Amniotic stem cell (primary cell): ENCODE measurements around the gene RAD51B.

Experiments
- DNase-seq: peaks from one replicate; lab custom pipeline; 2025; lab: John Stamatoyannopoulos, UW

The RAD51B gene

GRCh38 chr14:68672609-68673285, 853.2 kb downstream of the RAD51B start:
- DNase-seq = no peak

DNA sequence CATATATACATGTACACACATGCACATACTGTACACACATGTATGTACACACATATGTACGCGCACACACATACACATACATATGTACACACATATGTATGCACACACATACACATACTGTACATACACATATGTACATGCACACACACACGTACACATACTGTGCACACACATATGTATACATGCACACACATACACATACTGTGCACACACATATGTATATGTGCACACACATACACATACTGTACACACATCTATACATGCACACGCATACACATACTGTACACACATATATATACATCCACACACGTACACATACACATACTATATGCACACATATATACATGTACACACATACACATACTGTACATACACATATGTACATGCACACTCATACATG, 853.9 kb downstream of the RAD51B start:
- no peak for DNase-seq

DNA sequence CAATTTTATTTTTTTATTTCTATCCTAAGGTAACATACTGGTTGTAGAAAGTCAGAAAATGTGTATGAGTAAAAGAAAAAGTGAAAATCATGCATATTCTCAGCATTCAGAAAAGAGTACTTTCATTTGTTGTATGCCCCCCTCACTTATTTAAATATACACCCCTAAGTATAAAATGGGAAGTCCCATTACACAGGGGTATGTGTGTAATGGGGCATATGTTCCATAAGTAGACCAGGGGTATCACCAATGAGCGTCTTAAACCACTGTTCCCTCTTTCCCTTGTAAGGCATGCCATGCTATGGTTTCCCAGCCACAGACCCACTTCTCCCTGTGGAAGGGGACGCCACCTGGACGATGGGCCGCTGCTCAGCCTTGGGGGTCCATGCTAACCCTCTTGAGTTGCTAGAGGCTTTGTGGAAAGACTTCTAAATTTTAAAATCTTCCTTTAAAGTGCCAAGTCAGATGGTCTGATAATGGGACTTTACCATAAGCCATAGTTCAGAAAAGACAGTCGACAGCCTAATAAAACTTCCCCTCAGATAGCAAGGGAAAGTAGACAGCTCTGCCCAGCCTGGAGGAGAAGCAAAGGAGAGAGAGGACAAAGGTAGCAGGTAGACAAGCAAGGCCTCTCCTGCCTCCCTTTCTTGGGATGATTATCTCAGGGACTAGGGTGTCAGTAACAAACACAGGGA, 855.1 kb downstream of the RAD51B start:
- no peak for DNase-seq

DNA sequence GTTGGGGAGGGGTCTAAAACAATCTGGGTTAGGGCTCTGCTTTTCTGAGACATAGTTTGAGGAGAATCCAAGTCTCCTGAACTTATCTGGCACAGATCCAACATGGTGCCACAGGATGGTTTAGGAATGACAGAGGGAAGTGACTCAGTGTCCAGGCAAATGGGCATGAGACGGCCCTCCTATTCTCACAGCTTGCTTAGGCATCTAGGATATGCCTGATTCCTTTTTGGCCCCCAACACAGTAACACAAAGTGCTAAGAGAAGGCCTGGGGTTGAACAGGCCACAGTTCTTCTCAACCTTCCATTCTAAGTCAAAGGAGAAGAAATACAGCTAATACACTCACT, 855.6 kb downstream of the RAD51B start:
- DNase-seq = no peak

- no peak for DNase-seq
Measured at GRCh38 chr14:68676511-68676943, 856.9 kb downstream of the RAD51B start.

DNA sequence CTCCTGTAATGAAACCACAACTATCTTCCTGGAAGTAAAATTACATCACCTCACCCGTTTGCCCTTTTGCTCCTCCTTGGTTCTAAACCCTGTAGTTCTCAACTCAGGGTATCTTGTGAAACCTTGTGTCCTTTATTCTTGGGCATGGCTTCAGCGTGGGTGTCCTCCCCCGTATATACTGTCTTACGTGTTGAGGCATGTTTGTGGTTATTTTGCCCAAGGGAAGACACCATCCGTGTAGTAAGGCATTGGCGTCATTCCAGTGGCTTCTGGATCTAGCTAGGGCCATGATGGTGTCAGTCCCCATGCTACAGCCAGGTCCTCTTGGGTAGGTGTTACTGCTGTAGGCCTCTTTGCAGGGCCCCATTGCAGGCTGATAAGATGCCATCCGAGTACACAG, 857.9 kb downstream of the RAD51B start:
- no peak for DNase-seq

DNA sequence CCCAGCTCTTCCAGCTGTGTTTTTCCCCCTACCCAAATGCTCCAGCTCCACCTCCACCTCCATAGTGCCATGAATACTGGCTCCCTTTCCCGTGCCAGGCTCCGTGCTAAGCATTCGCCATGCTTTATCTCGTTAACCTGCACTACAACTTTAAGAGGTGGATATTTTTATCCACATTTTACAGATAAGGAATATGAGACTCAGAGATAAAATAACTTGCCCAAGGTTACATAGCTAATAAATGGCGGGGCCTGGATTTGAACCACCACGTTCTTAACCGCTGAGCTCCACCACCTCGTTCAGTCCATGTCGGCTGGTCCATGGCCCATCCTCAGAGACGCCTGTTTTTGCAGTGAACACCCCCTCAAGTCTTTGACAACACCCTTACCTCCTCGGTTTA, 858.3 kb downstream of the RAD51B start:
- no peak for DNase-seq

- no peak for DNase-seq
Measured at GRCh38 chr14:68678471-68678870, 858.9 kb downstream of the RAD51B start.

- DNase-seq = no peak
Measured at GRCh38 chr14:68679301-68679700, 859.7 kb downstream of the RAD51B start.

- DNase-seq = no peak
Measured at GRCh38 chr14:68679746-68680467, 860.3 kb downstream of the RAD51B start.

- DNase-seq = no peak
Measured at GRCh38 chr14:68680541-68681051, 861.0 kb downstream of the RAD51B start.

DNA sequence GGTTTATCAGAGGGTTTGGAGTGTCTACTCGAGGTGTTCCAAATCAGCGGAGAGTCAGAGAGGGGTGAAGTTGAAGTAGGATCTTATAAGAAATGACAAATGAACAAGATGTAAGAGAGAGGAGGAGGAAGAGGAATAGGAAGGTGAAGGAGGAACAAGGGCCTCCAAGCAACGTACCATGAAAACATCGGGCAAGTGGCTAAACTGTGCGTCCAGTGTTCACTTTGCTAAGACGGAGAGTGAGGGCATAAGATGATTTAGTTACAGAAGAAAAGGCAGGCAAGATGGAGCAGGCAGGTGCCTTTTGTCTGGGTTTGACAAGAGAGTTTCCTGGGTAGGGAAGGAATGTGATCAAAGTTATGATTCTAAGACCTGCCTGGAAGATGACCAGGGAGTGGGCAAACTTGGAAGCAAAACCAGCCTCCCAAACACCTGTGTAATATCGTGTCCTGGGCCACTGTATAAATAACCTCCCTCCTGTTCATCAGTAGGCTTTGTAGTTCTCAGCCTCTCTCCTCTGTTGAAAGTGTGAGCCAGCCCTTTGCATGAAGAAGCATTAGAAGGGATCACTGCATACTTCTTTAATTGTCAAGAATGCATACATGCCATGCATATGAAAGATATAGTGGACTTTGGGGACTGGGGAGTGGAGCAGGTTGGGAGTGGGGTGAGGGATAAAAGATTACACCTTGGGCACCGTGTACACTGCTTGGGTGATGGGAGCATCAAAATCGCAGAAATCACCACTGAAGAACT, 861.9 kb downstream of the RAD51B start:
- DNase-seq = no peak

GRCh38 chr14:68682166-68683103, 862.9 kb downstream of the RAD51B start:
- DNase-seq = peak; percentile 71

- no peak for DNase-seq
Measured at GRCh38 chr14:68683326-68683725, 863.7 kb downstream of the RAD51B start.

DNA sequence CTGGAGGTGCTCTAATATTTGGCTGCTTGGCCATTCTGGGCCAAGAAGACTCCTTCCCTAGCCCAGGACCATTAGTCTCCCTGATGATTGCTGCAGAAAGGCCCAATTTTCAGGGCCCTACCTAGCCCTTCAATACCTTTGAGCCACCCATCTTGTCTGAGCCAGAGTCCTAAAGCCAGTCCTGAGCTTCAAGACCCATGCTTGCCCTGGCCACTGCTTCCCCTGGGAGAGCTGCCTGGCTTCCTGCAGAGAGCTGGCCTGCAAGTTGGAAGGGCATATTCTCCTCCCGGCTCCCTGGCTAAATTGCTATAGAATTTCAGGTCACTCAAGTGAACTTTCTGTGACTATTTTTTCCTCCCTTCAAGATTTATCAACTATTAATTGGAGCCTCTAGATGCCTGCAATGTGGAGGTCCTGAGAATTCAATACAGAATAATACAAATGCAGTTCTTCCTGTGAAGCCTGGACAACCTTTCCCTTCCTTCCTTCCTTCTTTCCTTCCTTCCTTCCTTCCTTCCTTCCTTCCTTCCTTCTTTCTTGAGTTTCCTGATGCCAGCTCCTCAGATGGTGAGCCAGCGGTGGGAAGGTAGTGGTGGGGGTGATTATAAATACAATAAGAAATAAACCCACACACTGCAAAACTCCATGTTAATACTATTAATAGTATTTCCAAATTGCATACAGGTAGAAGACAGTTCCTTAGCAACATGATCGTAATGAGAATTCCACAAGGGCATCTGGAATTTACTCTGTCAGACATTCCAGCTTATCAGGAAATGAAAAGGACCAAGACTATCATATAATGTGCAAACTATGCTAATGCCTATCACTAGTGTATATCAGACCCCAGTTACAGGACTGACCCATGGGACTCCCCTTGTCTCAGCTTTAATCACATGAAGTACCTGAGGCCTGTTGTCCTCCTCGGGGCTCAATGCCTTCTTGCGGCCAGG, 865.2 kb downstream of the RAD51B start:
- DNase-seq = no peak

GRCh38 chr14:68685419-68686204, 866.0 kb downstream of the RAD51B start:
- DNase-seq = no peak

- no peak for DNase-seq
Measured at GRCh38 chr14:68686205-68686465, 866.6 kb downstream of the RAD51B start.

DNA sequence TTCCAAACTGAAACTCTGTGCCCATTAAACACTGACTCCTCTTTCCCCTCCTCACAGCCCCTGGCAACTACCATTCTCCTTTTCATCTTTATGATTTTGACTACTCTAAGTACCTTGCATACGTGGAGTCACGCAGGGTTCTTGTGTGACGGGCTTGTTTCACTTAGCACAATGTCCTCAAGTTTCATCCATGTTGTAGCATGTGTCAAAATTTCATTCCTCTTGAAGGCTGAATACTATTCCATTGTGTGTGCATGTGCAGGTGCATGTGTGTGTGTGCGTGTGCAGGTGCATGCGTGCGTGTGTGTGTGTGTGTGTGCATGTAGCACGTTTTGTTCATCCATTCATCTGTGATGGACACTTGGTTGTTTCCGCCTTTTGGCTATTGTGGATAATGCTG, 867.1 kb downstream of the RAD51B start:
- no peak for DNase-seq

GRCh38 chr14:68687746-68688145, 868.2 kb downstream of the RAD51B start:
- DNase-seq = peak; percentile 74
